ENCODE measurements around the gene C1S.
A peak's percentile ranks its signal among the peaks of the same experiment; 100 is the strongest.

C1S gene

GRCh38 chr12:7079826-7080125 is 19.3 kb downstream of the C1S start:
- no peak for DNase-seq

GRCh38 chr12:7081037-7081436 is 20.5 kb downstream of the C1S start:
- no peak for DNase-seq

GRCh38 chr12:7083125-7083524 is 22.6 kb downstream of the C1S start:
- no peak for DNase-seq

- DNase-seq: no peak
Measured at GRCh38 chr12:7089196-7089871, 28.8 kb downstream of the C1S start.

- no peak for DNase-seq
Measured at GRCh38 chr12:7090222-7090998, 29.9 kb downstream of the C1S start.

- no peak for DNase-seq
Measured at GRCh38 chr12:7091171-7091570, 30.7 kb downstream of the C1S start.

GRCh38 chr12:7091660-7092228 is 31.2 kb downstream of the C1S start:
- DNase-seq: no peak

GRCh38 chr12:7092229-7092985 is 31.9 kb downstream of the C1S start, which contains the start of gene C1R:
Gene C1R, minus strand, starts transcription at chr12:7092445. Its CDS starts 57 bp downstream, at chr12:7092388.
- DNase-seq: peak; percentile 58

- no peak for DNase-seq
Measured at GRCh38 chr12:7092986-7093460, 32.5 kb downstream of the C1S start.

GRCh38 chr12:7093486-7093885 is 33.0 kb downstream of the C1S start:
- no peak for DNase-seq

GRCh38 chr12:7093892-7094291 is 33.4 kb downstream of the C1S start:
- DNase-seq: no peak

- no peak for DNase-seq
Measured at GRCh38 chr12:7096006-7096932, 35.8 kb downstream of the C1S start.

- no peak for DNase-seq
Measured at GRCh38 chr12:7096979-7097378, 36.5 kb downstream of the C1S start.

- no peak for DNase-seq
Measured at GRCh38 chr12:7099290-7099996, 38.9 kb downstream of the C1S start.

- no peak for DNase-seq
Measured at GRCh38 chr12:7100239-7100638, 39.7 kb downstream of the C1S start.

- no peak for DNase-seq
Measured at GRCh38 chr12:7101047-7101693, 40.7 kb downstream of the C1S start.

- DNase-seq: no peak
Measured at GRCh38 chr12:7101694-7102131, 41.2 kb downstream of the C1S start.

- DNase-seq: no peak
Measured at GRCh38 chr12:7102582-7102981, 42.1 kb downstream of the C1S start.

- DNase-seq: no peak
Measured at GRCh38 chr12:7103837-7104584, 43.5 kb downstream of the C1S start.

GRCh38 chr12:7106082-7106481 is 45.6 kb downstream of the C1S start:
- no peak for DNase-seq

All from activated T-cell treated with anti-CD3 and anti-CD28 coated beads for 4 hours (primary cell).